Right renal cortex interstitium (tissue), 3 donors: ENCODE data around the gene LRRK1. TPM values are rescaled to one million over a fixed set of nuclear protein-coding genes. Genes with fewer than 3 reads are reported as not detected.

Experiments used
- DNase-seq, 3 donors: peaks; one replicate each; pipeline ENCODE4 v3.0.0-alpha.2; 2013; ENCODE audit warnings: low read depth in 3 of 3, low spot score in 2 of 3
- polyA plus RNA-seq, 3 donors: library from polyadenylated mRNA; unstranded; fragments of 120-200 nt; gene quantifications; one replicate each; pipeline ENCODE4 v1.2.1, GENCODE V29; 2013; ENCODE audit not compliant: insufficient read length in 3 of 3

Gene LRRK1
- 1 to 10 TPM; 1.7 to 3.6 (median 3.1) TPM for polyA plus RNA-seq

GRCh38 chr15:100918690-100919480 lies at the start of gene LRRK1:
Gene LRRK1, plus strand, starts transcription at chr15:100919357. Its CDS starts 5,276 bp downstream, at chr15:100924633.
- no peak for DNase-seq

- peak; percentile 56 to 67 (median 58) for DNase-seq
Measured at GRCh38 chr15:100873029-100873677, 46.0 kb upstream of the LRRK1 start.

- DNase-seq, result no peak
Measured at GRCh38 chr15:100875495-100875894, 43.7 kb upstream of the LRRK1 start.

- no peak for DNase-seq
Measured at GRCh38 chr15:100875976-100876375, 43.2 kb upstream of the LRRK1 start.

GRCh38 chr15:100877551-100877950 lies 41.6 kb upstream of the LRRK1 start:
- no peak for DNase-seq

- DNase-seq, result no peak
Measured at GRCh38 chr15:100878130-100878529, 41.0 kb upstream of the LRRK1 start.

GRCh38 chr15:100878648-100879047 lies 40.5 kb upstream of the LRRK1 start:
- DNase-seq, result no peak

- DNase-seq, result no peak
Measured at GRCh38 chr15:100879061-100879463, 40.1 kb upstream of the LRRK1 start.

- no peak for DNase-seq
Measured at GRCh38 chr15:100879464-100880138, 39.6 kb upstream of the LRRK1 start, which contains the start of gene ALDH1A3. Gene ALDH1A3, plus strand, starts transcription at chr15:100879831. Its CDS starts 77 bp downstream, at chr15:100879908.

- DNase-seq, result no peak
Measured at GRCh38 chr15:100880139-100880896, 38.8 kb upstream of the LRRK1 start.

- DNase-seq, result no peak
Measured at GRCh38 chr15:100880897-100881242, 38.3 kb upstream of the LRRK1 start.

- no peak for DNase-seq
Measured at GRCh38 chr15:100881573-100882336, 37.4 kb upstream of the LRRK1 start.

- DNase-seq, result no peak
Measured at GRCh38 chr15:100885116-100885515, 34.0 kb upstream of the LRRK1 start.

GRCh38 chr15:100885811-100886210 lies 33.3 kb upstream of the LRRK1 start:
- DNase-seq, result no peak

GRCh38 chr15:100887211-100887913 lies 31.8 kb upstream of the LRRK1 start:
- DNase-seq, result no peak

- no peak for DNase-seq
Measured at GRCh38 chr15:100889385-100890050, 29.6 kb upstream of the LRRK1 start.

- no peak for DNase-seq
Measured at GRCh38 chr15:100890051-100890720, 29.0 kb upstream of the LRRK1 start.

GRCh38 chr15:100890850-100891249 lies 28.3 kb upstream of the LRRK1 start:
- DNase-seq, result no peak
